Pancreas (tissue), 10 donors: ENCODE measurements around the gene C1orf35. TPM values are rescaled to one million over a fixed set of nuclear protein-coding genes. Genes with fewer than 3 reads are reported as not detected.
A peak's percentile ranks its signal among the peaks of the same experiment; 100 is the strongest.

Experiments used
- ATAC-seq, 4 donors: fragments of 200-7000 bp; cut with Tn5 transposase; one replicate each; pipeline versions ENCODE4 v1.8.0 to v1.9.1; 2020; ENCODE audit warnings: mild to moderate bottlenecking in 4 of 4, moderate library complexity in 4 of 4
- DNase-seq, 6 donors: peaks; one replicate each; pipeline ENCODE4 v3.0.0-alpha.2; 2020
- FAIRE-seq: peaks from 2 replicates; lab custom pipeline; 2012; peaks lifted over from hg19 to GRCh38; lab: Jason Lieb, UNC
- H3K27ac ChIP-seq, 4 donors: fragments of 200-600 bp; sonication (generic); 1 replicate in 3 of 4; 2 replicates in 1 of 4; pipeline versions ENCODE4 v1.5.0 to v1.8.0; 2020
- H3K27me3 ChIP-seq, 4 donors: fragments of 200-600 bp; one replicate each; pipeline ENCODE4 v1.8.0; 2021
- H3K36me3 ChIP-seq, 3 donors: fragments of 200-600 bp; sonication (generic) in 1 of 3; one replicate each; pipeline versions ENCODE4 v1.5.0 to v1.8.0; 2020 to 2021
- H3K4me1 ChIP-seq, 3 donors: fragments of 200-600 bp; one replicate each; pipeline ENCODE4 v1.8.0; 2021
- H3K4me3 ChIP-seq, 4 donors: fragments of 200-600 bp; sonication (generic) in 2 of 4; one replicate each; pipeline versions ENCODE4 v1.5.0 to v1.8.0; 2020 to 2021
- H3K9me3 ChIP-seq, 4 donors: fragments of 200-600 bp; one replicate each; pipeline ENCODE4 v1.8.0; 2021
- CTCF ChIP-seq, 4 donors: fragments of 200-600 bp; sonication (generic) in 3 of 4; IDR thresholded peaks; one replicate each; pipeline versions ENCODE4 v1.5.0 to v1.8.0; 2021; ENCODE audit warnings: antibody characterized with exemption in 4 of 4
- WGBS, 2 donors: extraction: QIAGEN DNeasy Blood & Tissue Kit; methylation state at CpG; one replicate each; pipeline ENCODE4 v1.1.7; 2013; 5-methylcytosine and 5-hydroxymethylcytosine counted together
- intact Hi-C, 3 donors: fragments of 100-400 bp; cut with DNase I; formaldehyde crosslinking; loops; one replicate each; pipeline versions ENCODE4 v1.11.1 to v1.14.2; 2022
- polyA plus RNA-seq, 2 donors: library from polyadenylated mRNA; stranded (reverse); fragments of 200-250 nt; gene quantifications; one replicate each; pipeline ENCODE4 v1.2.3, GENCODE V29; 2013
- total RNA-seq, 6 donors: library from RNA; stranded (reverse); fragmentation: NEBNext Ultra II Directional in 4 of 6; extraction: Animal tissue kit (Norgen Biotek cat#: 25700) in 4 of 6; gene quantifications; one replicate each; pipeline versions ENCODE4 v1.2.1 to v1.2.4, GENCODE V29; 2021 to 2023
- donor health status: healthy with polysubstance abuse.
- donor health status: DM: no; HTN: no; CAD: no; lungs with moderate emphysema.
- donor health status: DM: no; HTN: no; CAD: no.
- donor health status: control.
- donor health status: control.
- donor health status: Bipolar disorder and iron deficiency.
- donor health status: DM: yes; HTN: yes; CAD: no.
- donor health status: DM: no; HTN: no; CAD: no.
- donor health status: DM: no; HTN: no; CAD: no.
- donor health status: DM: yes; HTN: yes; CAD: no.

The C1orf35 gene
- total and polyA plus RNA-seq, 8 donors = 6.3 to 33.2 (median 8.3) TPM

DNA sequence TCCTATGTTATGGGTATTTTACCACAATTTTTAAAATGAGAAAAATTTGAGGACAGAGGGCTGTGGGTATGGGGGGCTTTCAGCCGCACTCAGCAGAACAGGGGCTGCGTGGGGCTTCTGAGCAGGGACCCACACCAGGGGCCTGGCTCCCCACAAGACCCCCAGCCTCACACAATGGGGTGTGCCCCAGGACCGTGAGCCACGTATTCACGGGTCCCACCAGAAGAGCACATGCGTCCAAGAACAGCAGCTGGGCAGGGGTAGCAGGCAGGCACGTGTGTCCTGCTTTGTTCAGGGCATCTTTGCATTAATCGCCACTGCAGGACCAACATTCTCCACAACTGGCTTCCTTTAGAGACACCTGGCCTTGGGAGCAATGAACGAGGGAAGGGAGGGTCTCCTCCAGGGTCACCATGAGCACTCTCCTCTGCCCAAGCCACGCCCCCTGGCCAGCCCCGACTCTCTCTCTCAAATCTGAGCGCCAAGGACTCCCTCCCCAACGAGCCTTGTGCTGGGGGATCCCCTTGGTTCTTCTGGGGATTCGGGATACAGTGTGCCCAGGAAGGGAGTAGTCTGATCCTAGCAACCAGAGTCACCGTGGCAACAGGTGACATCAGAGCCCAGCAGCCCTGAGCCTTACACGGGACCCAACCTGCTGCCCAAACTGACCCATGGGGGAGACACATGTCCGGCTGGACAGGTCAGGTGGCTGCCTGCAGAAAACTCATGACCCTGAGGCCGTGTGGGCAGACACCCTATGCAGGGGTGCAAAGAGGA, 28.0 kb downstream of the C1orf35 start:
- H3K27ac ChIP-seq = no peak overlapping the region
- 37 to 38% methylated on average over 18 of the region's 18 CpGs for WGBS, 2 donors
- TF ChIP-seq CTCF (IDR thresholded peaks at IDR 0.05) = no peak
- H3K27me3 ChIP-seq = no peaks in the 10 kb centered on the region
- FAIRE-seq (no peak), ATAC-seq (peak in 3 of 4 donors; percentile 17 to 29 (median 20)), DNase-seq (peak in 2 of 6 donors; percentile 43 to 44)
- H3K4me3 ChIP-seq = no peak overlapping the region
- no peaks in the 10 kb centered on the region for H3K36me3 ChIP-seq
- H3K9me3 ChIP-seq = no peaks in the 10 kb centered on the region
- H3K4me1 ChIP-seq = no peaks in the 10 kb centered on the region
- intact Hi-C loops = no loop called here

- Histone ChIP-seq H3K27me3 (no peaks in the 10 kb centered on the region), H3K9me3 (no peaks in the 10 kb centered on the region), H3K4me1 (no peaks in the 10 kb centered on the region), H3K4me3 (no peak overlapping the region), H3K27ac (no peak overlapping the region), H3K36me3 (no peaks in the 10 kb centered on the region)
- no peak for FAIRE-seq
- intact Hi-C loops = no loop called here
- WGBS, 2 donors = 58 to 62% methylated on average over 15 to 16 of the region's 16 CpGs
- peak in 3 of 4 donors; percentile 5 to 47 (median 23) for ATAC-seq
- no peak for TF ChIP-seq CTCF (IDR thresholded peaks at IDR 0.05)
- peak in 1 of 6 donors; percentile 55 for DNase-seq
These were observed 29.1 kb downstream of the C1orf35 start for GRCh38 chr1:228073857-228074545.

DNA sequence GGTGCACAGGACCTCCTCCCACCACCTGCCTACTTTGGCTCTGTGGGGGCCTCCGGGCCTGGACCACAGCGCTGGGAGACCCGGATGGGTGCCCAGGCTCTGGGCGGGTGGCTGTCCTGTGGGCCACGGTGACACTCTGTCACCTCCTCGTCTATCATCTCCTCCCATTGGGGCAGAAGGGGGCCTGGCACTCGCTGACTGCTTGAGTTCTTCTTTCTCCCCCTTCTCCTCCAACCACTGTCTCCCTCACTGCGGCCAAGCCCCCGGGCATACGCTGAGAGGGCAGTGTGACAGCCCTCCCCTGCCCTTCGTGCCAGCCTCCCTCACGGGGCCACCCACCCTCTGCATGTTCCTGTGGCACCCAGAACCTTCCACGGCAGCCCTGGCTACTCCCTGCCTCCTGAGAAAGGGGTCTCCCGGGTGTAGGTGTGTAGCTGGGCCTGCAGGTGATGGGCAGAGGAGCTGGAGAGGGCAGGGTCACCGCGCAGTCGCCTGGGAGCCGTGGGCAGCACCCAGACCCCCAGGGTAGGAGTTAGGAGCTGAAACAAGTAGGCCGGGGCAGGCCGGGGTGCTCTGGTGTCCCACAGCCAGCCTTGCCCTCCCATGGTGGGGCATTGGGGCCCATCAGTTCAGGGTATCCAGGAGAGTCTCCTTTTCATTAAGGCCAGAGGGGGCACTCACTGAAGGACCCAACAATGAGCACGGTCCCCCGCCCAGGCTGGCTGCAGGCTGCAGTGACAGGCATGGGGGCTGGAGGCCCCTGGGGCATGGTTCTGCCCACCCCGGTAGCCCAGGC, 29.9 kb downstream of the C1orf35 start:
- intact Hi-C loops = no loop called here
- H3K9me3 ChIP-seq = no peaks in the 10 kb centered on the region
- no peak overlapping the region for H3K27ac ChIP-seq
- H3K36me3 ChIP-seq = no peaks in the 10 kb centered on the region
- FAIRE-seq (no peak), ATAC-seq (no peak), DNase-seq (peak in 1 of 6 donors; percentile 49)
- no peaks in the 10 kb centered on the region for H3K27me3 ChIP-seq
- 63 to 66% methylated on average over 20 to 23 of the region's 23 CpGs for WGBS, 2 donors
- no peaks in the 10 kb centered on the region for H3K4me1 ChIP-seq
- no peak for TF ChIP-seq CTCF (IDR thresholded peaks at IDR 0.05)
- H3K4me3 ChIP-seq = no peak overlapping the region

- Histone ChIP-seq H3K27ac (no peak overlapping the region), H3K36me3 (no peaks in the 10 kb centered on the region), H3K4me3 (no peak overlapping the region), H3K9me3 (no peaks in the 10 kb centered on the region), H3K4me1 (no peaks in the 10 kb centered on the region), H3K27me3 (no peaks in the 10 kb centered on the region)
- intact Hi-C loops = no loop called here
- ATAC-seq (peak in 1 of 4 donors; percentile 6), FAIRE-seq (no peak), DNase-seq (peak in 1 of 6 donors; percentile 49)
- TF ChIP-seq CTCF (IDR thresholded peaks at IDR 0.05) = no peak
- WGBS, 2 donors = 45 to 61% methylated on average over 5 of the region's 5 CpGs
These were observed 30.5 kb downstream of the C1orf35 start for GRCh38 chr1:228072658-228073043.
